NOMO-1 (cell line): ENCODE data around the gene ASTN1.

Experiments used
- DNase-seq, 2 experiments: peaks; one replicate each; lab custom pipeline; 2025; ENCODE audit not compliant: unreplicated experiment in 2 of 2; lab: John Stamatoyannopoulos, UW

Gene ASTN1

GRCh38 chr1:176934370-176934769 lies 230.1 kb downstream of the ASTN1 start:
- DNase-seq: no peak

- no peak for DNase-seq
Measured at GRCh38 chr1:176932114-176933104, 232.1 kb downstream of the ASTN1 start.

DNA sequence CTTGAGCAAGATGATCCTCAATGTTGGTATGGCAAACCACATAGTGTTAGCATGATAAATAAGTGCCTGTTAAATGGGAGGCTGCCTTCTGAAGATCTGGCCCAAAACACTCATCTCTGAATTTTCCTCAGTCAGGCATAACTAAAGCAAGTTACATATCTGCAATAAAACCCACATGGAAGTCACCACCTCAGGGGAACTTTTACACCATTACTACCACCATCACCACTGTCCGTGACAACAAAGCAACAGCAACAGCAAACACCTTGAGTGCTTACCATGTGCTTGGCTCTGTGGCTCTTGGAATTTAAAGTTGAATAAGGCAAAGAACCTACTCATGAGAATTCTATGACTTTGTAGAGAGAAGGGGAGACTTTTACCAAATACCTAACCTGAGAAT lies 233.0 kb downstream of the ASTN1 start:
- no peak for DNase-seq

- DNase-seq: no peak
Measured at GRCh38 chr1:176926330-176927086, 238.0 kb downstream of the ASTN1 start.

DNA sequence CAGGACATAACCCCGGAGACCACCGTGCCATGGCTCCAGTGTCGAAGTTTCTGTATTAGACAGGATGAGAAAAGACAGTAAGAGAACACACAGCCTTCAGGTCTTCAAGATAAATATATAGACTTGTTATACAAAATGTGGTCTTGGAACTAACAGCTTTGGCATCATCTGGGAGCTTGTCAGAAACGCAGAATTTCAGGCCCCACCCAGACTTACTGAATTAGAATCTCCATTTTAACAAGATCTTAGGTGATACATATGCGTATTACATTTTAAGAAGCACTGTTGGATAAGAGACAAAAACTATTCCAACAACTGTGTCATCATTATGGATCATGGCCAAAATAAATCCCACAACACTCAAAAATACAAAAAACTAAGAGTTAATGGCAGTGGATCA lies 239.3 kb downstream of the ASTN1 start:
- DNase-seq: no peak

DNA sequence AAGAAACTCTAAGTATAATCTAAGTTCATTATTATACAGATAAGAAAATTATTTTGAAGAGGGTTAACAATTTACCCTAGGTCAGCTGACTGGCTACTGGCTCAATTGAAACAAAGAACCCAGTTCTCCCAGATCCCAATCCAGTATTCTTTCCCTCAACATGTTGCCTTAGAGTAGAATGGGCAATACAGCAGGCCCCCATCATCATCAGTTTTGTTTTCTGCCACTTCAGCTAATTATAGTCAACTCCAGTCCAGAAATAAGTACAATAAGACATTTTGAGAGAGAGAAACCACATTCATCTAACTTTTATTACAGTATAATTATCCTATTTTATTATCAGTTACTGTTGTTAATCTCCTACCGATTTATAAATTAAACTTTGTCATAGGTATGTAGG lies 241.2 kb downstream of the ASTN1 start:
- no peak for DNase-seq

- DNase-seq: no peak
Measured at GRCh38 chr1:176919386-176920378, 244.8 kb downstream of the ASTN1 start.

DNA sequence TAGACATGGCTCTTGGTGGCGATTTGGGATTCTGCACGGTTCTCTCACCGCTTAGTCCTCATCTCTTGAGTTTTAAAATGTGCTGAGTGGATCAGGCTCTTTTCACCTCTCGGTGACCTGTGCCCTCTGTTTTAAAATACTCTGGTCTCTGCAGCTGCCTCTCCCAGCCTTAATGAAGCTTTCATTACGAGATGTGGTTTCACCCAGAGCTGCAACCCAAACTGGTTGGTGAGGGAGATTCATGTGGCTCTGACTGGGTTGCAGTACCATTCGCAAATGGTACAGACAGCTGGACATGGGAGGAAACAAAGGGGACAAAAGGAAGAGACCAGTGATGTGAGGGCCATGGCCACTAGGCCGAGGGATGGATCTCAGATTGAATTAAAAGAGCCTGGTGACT lies 258.9 kb downstream of the ASTN1 start:
- DNase-seq: no peak

GRCh38 chr1:176904057-176904751 lies 260.3 kb downstream of the ASTN1 start:
- no peak for DNase-seq

GRCh38 chr1:176903474-176903873 lies 261.0 kb downstream of the ASTN1 start:
- DNase-seq: no peak

DNA sequence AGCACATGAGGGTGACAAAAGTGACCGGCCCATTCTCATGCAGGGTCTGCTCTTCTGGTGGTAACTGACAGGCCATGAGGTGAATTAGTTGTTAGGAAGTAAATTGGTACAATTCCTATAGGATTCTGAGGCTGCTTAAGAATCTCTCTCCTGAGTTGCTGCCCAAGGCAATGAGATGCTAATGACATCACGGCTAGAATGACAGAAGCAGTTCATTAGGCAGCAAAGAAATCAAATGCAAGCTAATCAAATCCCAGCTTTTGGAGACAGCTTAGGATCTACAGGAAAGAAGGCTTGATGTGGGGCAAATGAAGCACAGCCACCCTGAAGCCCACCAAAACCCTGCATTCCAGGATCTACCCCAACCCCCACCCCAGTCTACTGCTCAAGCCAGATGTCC lies 265.2 kb downstream of the ASTN1 start:
- DNase-seq: no peak

DNA sequence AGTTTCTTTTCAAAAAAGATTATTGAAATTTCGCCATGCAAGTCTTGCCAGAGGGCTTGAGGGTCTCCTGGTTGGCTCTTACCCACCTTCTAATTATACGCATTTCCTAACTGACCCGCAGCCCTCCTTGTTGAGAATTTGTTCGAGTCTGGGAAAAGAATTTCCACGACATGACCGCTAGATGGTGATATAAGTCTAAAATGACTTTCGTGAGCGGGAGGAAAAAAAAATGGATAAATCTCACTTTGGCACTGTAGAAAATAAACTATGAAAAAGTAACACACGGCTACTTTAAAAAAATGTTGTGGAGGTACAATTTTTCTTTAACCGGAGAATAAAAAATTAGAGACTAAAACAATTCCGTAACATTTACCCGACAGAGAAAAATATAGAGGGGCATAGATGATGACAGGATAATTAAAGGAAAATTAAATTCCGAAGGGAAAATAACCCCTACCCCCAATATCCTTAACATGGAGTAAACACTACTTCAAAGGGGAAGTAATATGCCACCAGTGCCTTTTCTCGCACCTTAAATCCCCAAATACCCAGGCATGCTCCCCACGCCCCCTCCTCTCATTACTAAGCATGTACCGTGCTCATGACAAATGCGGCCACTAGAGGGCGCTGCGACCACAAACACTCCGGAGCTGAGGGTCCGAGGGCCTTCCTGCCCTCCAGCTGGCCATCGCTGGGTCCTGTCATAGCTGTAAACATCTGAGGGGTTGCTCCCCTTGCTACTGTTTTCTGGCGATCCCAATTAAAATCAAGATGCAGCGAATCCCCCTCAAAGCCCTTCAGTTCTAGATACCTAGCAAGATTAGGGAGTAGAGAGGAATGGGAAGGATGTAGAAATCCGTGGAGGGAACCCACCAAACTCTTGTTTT lies 266.9 kb downstream of the ASTN1 start:
- peak; percentile 17 to 77 for DNase-seq

DNA sequence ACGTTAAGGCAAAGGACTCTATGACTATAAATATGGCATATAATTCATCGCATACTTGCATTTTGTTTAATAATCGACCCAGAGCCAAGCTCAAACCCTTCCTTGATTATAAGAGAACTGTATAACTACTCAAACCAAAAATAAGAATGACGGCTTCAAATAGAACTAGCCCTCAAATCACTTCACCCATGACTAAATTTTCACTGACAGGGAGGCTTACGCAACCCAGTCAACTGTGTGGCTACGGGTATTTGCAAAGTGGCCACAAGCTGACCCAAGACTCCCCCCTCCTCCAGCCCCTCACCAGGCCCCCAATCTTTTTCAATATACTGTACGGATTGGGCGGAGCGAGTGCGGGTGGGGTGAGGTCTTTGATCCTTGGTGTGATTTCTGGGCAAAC lies 268.3 kb downstream of the ASTN1 start:
- DNase-seq: peak in 1 of 2 experiments; percentile 5

DNA sequence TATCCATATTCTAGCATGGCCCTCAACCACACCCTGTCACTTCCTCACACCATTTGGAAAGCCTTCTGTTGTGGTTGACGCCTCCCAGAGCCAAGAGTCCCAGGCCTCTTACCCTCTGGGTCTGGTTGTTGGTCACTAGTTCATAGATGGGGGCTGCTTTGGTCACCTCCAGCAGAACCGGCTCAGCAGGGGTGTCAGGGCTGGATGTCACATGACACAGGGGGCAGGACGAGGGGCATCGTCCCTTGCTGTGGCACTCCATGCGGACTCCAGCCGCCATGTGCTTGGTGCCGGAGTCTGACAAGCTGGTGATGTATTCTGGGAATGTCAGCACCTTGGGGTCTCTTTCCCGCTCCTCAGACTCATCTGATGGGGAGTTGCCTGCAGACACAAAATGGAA lies 270.1 kb downstream of the ASTN1 start:
- no peak for DNase-seq

DNA sequence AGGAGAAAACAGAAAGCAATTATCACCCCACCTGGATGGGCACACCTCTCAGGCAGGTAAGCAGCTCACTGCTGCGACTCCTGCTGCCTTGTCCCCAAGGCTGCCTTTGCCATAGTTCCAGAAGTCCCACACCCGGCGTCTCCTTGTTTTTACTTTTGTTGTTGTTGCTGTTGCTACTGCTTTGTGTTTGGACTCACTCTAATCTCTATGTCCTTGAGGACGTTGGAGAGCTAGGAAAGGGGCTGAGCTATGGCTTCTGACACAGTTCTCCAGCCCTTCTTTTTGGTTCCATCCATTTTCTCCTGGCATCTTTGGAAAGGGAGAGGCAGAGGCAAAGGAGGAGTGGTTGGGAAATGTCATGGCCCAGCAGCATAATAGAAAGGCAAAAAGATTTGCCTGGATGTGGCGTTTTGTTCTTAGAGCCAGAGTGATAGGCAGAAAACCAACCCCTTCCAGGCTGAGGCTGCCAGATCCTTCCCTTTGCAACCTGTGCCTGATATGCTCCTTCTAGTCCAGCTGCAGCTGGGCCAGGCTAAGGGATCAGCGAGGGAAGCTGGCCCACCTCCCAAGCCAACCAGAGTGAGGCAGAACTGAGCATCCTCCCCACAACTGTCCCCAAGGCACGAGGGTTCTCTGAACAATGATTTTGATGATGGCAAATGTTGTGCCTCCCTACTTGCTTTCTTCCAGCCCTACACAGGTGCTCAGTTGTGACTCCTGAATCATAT lies 270.7 kb downstream of the ASTN1 start:
- no peak for DNase-seq

- DNase-seq: no peak
Measured at GRCh38 chr1:176888471-176889032, 276.0 kb downstream of the ASTN1 start.

GRCh38 chr1:176885751-176886150 lies 278.8 kb downstream of the ASTN1 start:
- DNase-seq: no peak

GRCh38 chr1:176885341-176885740 lies 279.2 kb downstream of the ASTN1 start:
- no peak for DNase-seq
